ENCODE measurements around the gene CD53.

- TF ChIP-seq CTCF (IDR thresholded peaks at IDR 0.05) (no peak), POLR2A (IDR thresholded peaks at IDR 0.05) (no peak)
Measured at GRCh38 chr1:110936567-110936966, 63.6 kb downstream of the CD53 start.
